Measurements from ENCODE around the gene NLK. TPM values are rescaled to one million over a fixed set of nuclear protein-coding genes. Genes with fewer than 3 reads are reported as not detected.

The NLK gene
- total and polyA plus RNA-seq, 2 of the 4 experiments (the other 2 are of a cell fraction) = 15.3 to 23.3 TPM

DNA sequence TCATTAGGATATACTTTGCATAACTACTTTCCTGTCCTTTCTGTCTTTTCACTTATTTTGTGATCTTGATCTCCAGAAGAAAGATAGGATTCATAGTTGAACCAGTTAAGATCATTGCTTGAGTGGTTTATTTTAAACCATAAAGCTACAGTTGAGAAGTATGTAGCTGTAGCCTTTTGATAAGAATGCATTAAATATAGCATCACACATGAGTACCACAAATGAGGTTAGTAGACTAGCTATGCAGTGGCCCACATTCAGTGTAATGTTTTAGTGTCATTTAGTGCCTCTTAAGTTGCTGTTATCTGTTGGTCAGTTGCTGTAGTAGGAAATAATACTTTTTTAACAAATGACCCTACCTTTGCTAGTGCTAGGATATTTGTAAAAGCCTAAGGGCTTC, 1.3 kb downstream of the NLK start:
- no peak overlapping the region for H4K5ac ChIP-seq (ENCODE audit: low read depth, low read length)
- DNase-seq = no peak
- H2BK15ac ChIP-seq (ENCODE audit: low read depth, low read length) = no peak overlapping the region
- no peak overlapping the region for H2BK20ac ChIP-seq (ENCODE audit: low read depth, low read length)
- H2AK5ac ChIP-seq (ENCODE audit: low read depth, low read length) = no peak overlapping the region
- ATAC-seq (ENCODE audit: low read depth) = no peak
- no peaks in the 10 kb centered on the region for H3K27me3 ChIP-seq (ENCODE audit: control insufficient read depth, insufficient read depth, low read length)
- peaks cover 10% of the 10 kb centered on the region for H3K4me1 ChIP-seq (ENCODE audit: control insufficient read depth, insufficient read depth, low read length)
- ChIA-PET CTCF (no interaction called here), POLR2A (ENCODE audit: unreplicated experiment) (interaction anchor here (0.5 kb wide), 2 partner anchors 176 to 259 kb away, joined by 4 to 13 read pairs; no protein-coding TSS in a partner anchor)
- H3K4me2 ChIP-seq (ENCODE audit: low read depth, low read length) = peak overlapping the region; percentile 100
- peaks cover 8% of the 10 kb centered on the region; the same call in 1 of the 2 replicates for H3K36me3 ChIP-seq (ENCODE audit: control insufficient read depth, insufficient read depth, low read length)
- peaks cover 50% of the 10 kb centered on the region for H4K20me1 ChIP-seq (ENCODE audit: insufficient read depth, low read length)
- TF ChIP-seq BHLHE40 (IDR thresholded peaks at IDR 0.05; ENCODE audit: low read depth, low read length) (no peak), NFE2L2 (IDR thresholded peaks at IDR 0.05; ENCODE audit: low read depth, low read length) (no peak), RAD21 (IDR thresholded peaks at IDR 0.05; ENCODE audit: low read length) (no peak), MAZ (IDR thresholded peaks at IDR 0.05; ENCODE audit: borderline replicate concordance, low read depth, low read length) (no peak), RFX5 (IDR thresholded peaks at IDR 0.05; ENCODE audit: low read depth, low read length) (no peak), POLR2A (IDR thresholded peaks at IDR 0.05; ENCODE audit: low read depth, low read length) (no peak), MXI1 (IDR thresholded peaks at IDR 0.05; ENCODE audit: borderline replicate concordance, low read depth, low read length) (no peak)
- H2AFZ ChIP-seq (replicated peaks; ENCODE audit: low read length, poor library complexity) = no peak overlapping the region
- H2AK9ac ChIP-seq (replicated peaks; ENCODE audit: low read depth, low read length, poor library complexity) = no peak overlapping the region
- H3K79me1 ChIP-seq (ENCODE audit: low read depth in 1 of 2, low read length in 2 of 2) = peaks cover 5 to 50% of the 10 kb centered on the region in 2 experiments
- H2BK120ac ChIP-seq (ENCODE audit: low read depth, low read length) = no peak overlapping the region
- no peak overlapping the region for H4K91ac ChIP-seq (ENCODE audit: insufficient read depth, low read depth, low read length)
- peak overlapping the region; percentile 71 for H3K4me3 ChIP-seq (ENCODE audit: insufficient read depth, low read depth, low read length)
- H3K9me3 ChIP-seq (ENCODE audit: control insufficient read depth, insufficient read depth, low read length) = no peaks in the 10 kb centered on the region
- no TSS peak for BruUV-seq (replicated peaks)
- H4K8ac ChIP-seq (ENCODE audit: low read depth in 2 of 2, low read length in 2 of 2) = no peak overlapping the region
- H2BK5ac ChIP-seq (ENCODE audit: low read depth, low read length, poor library complexity, severe bottlenecking) = peak overlapping the region; percentile 42
- dilution Hi-C loops (cut with HindIII; ENCODE audit: low sequenced_read_pairs, unreplicated experiment) = no loop called here
- H3K18ac ChIP-seq (ENCODE audit: low read depth, low read length) = no peak overlapping the region
- peak overlapping the region; percentile 10; the same call in 1 of the 2 replicates for H3K23ac ChIP-seq (ENCODE audit: low read depth, low read length)
- peak overlapping the region; percentile 45; the same call in 1 of the 2 replicates for H3K9ac ChIP-seq (ENCODE audit: low read depth, low read length)
- in situ Hi-C loops (cut with MboI; ENCODE audit: low sequenced_read_pairs) = loop anchor here (10.0 kb wide), 1 partner anchor 281 kb away; no protein-coding TSS in a partner anchor
- H3K27ac ChIP-seq (ENCODE audit: insufficient read depth, low read length) = no peak overlapping the region
- no peak overlapping the region for H3K56ac ChIP-seq (ENCODE audit: extremely low read depth, insufficient read depth, low read length)
- intact Hi-C loops (cut with micrococcal nuclease) = loop anchor here (5.0 to 10.0 kb wide), 2 partner anchors 139 to 291 kb away; partner anchors contain the start of genes IFT20 and TNFAIP1
- no peak overlapping the region for H3K4ac ChIP-seq (ENCODE audit: low read depth, low read length)
- peak overlapping the region; percentile 11 for H3K14ac ChIP-seq (replicated peaks; ENCODE audit: low read depth, low read length)
- H3K9me1 ChIP-seq (ENCODE audit: insufficient read depth, low read length) = peaks cover 7% of the 10 kb centered on the region

Measured in IMR-90 (cell line).